Neural crest cell (in vitro differentiated cells): ENCODE data around the gene IRS2. TPM values are rescaled to one million over a fixed set of nuclear protein-coding genes. Genes with fewer than 3 reads are reported as not detected.

Experiments
- DNase-seq: peaks from one replicate; pipeline ENCODE4 v3.0.0; 2021; ENCODE audit warnings: low read depth, mixed read lengths, low spot score
- H3K27ac Mint-ChIP-seq: one replicate; pipeline ENCODE4 v1.8.0; 2021; ENCODE audit warnings: mild to moderate bottlenecking, mixed read lengths; ENCODE audit not compliant: unreplicated experiment
- H3K27me3 Mint-ChIP-seq: 2 replicates; pipeline ENCODE4 v1.8.0; 2021; ENCODE audit warnings: low read depth, mild to moderate bottlenecking, mixed read lengths
- H3K36me3 Mint-ChIP-seq: 2 replicates; pipeline ENCODE4 v1.8.0; 2021; ENCODE audit warnings: low read depth, mild to moderate bottlenecking, mixed read lengths
- H3K4me1 Mint-ChIP-seq: 2 replicates; pipeline ENCODE4 v1.8.0; 2021; ENCODE audit warnings: mixed read lengths
- H3K4me3 Mint-ChIP-seq: one replicate; pipeline ENCODE4 v1.8.0; 2021; ENCODE audit warnings: mild to moderate bottlenecking, mixed read lengths
- H3K9me3 Mint-ChIP-seq: 2 replicates; pipeline ENCODE4 v1.8.0; 2021; ENCODE audit warnings: mixed read lengths
- total RNA-seq: library from RNA; stranded (reverse); gene quantifications from 2 replicates; pipeline ENCODE4 v1.2.1, GENCODE V29; 2021
- TF ChIP-seq, protein P1 (sequence below): fragments of 200-600 bp; sonication (generic); conservative IDR thresholded peaks from 2 replicates; pipeline ENCODE4 v1.5.0; 2021; ENCODE audit warnings: antibody characterized with exemption, mild to moderate bottlenecking

IRS2 gene
- total RNA-seq, 1 donor from 2014 or later, result 7.0 TPM

DNA sequence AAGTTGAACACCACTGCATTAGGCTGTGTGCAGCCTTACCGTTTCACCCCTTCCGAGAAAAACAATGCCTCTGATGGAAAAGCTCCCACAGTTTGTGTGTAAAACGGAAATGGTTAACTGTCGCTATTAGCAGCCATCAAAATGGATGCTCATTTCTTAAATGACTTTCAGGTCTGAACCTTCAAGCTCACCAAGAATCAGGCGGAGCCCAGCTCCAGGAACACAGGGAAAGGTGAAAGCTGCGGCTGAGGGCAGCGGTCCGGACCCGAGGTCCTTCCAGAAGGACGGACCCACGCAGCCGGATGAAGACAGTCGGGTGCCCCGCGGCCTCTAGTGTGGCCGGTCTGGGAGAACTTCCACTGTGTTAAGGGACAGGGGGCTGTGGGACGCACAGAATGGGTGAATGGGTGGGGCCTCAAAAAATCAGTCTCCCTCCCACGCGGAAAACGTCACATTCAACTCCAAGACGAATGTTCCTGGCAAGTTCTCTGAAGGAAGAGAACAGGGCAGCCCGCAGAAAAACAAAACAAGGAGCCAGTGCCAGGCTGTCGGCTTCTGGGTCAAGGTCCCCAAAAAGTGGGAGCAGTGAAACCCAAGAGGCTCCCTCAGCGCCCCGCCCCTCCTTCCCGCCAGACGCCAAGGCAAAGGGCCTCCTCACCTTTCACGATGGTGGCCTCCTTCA lies 4.9 kb downstream of the IRS2 start:
- H3K27ac Mint-ChIP-seq, result peak overlapping the region; percentile 35
- no peaks in the 10 kb centered on the region for H3K9me3 Mint-ChIP-seq
- TF ChIP-seq, protein P1, sequence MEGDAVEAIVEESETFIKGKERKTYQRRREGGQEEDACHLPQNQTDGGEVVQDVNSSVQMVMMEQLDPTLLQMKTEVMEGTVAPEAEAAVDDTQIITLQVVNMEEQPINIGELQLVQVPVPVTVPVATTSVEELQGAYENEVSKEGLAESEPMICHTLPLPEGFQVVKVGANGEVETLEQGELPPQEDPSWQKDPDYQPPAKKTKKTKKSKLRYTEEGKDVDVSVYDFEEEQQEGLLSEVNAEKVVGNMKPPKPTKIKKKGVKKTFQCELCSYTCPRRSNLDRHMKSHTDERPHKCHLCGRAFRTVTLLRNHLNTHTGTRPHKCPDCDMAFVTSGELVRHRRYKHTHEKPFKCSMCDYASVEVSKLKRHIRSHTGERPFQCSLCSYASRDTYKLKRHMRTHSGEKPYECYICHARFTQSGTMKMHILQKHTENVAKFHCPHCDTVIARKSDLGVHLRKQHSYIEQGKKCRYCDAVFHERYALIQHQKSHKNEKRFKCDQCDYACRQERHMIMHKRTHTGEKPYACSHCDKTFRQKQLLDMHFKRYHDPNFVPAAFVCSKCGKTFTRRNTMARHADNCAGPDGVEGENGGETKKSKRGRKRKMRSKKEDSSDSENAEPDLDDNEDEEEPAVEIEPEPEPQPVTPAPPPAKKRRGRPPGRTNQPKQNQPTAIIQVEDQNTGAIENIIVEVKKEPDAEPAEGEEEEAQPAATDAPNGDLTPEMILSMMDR, result no peak
- H3K27me3 Mint-ChIP-seq, result no peaks in the 10 kb centered on the region
- H3K4me3 Mint-ChIP-seq, result peak overlapping the region; percentile 44
- no peak for DNase-seq
- H3K36me3 Mint-ChIP-seq, result peaks cover 10% of the 10 kb centered on the region
- peaks cover 45% of the 10 kb centered on the region for H3K4me1 Mint-ChIP-seq

DNA sequence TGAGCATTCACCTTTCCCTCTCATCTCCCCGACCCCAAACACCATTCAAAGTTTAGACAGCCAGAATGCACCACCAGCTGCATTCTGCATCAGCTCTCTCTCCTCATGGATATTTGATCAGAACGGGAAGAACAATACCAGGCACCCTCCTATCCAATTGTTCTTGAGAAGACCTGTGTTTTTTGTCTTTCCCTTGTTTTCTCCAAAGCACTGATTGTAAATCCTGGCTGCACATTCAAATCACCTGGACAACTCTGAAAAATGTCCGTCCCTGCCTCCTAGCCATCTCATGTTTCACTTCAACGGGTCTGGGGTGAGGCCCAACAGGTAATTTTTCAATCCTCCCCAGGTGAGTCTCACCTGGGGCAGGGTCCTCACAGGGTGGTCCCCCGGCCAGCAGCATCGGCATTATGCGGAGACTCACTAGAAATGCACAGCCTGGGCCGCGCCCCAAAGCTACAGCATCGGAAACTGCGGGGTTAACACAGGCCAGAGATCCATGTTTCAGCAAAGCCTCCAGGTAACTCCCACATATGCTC lies 5.5 kb downstream of the IRS2 start:
- Mint-ChIP-seq H3K9me3 (no peaks in the 10 kb centered on the region), H3K4me1 (peaks cover 45% of the 10 kb centered on the region), H3K27ac (no peak overlapping the region), H3K36me3 (peaks cover 10% of the 10 kb centered on the region), H3K4me3 (peak overlapping the region; percentile 44), H3K27me3 (no peaks in the 10 kb centered on the region)
- TF ChIP-seq, protein P1, result no peak
- DNase-seq, result no peak

DNA sequence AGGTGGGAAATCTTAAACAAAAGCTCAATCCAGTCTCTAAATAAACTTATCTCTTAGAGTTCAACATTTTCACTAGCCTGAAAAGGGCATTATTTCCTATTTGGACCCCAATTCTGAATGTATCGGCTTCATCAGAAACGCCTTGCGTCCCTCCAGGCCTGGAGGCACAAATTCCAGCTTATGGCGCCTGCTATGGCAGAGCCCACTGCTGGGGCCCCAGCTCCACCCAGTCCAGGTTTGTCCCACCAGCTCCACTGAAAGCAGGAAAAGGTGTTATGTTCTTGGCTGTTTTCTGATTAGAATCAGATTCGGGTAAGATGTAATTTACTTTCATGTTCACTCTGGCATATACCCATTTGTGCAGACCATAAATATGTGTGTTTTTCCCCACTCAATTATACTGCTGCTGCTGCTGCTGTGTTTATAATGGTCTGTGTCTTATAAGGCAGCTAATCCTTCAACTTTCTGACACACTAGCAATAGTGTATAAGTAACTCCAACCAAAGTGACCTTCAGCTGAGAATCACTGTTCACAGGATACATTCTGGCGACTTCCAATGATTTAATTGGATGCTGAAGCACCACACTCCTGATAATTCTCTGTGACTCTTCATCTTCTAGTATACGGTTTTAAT lies 6.4 kb downstream of the IRS2 start:
- TF ChIP-seq, protein P1, result no peak
- Mint-ChIP-seq H3K27me3 (no peaks in the 10 kb centered on the region), H3K4me3 (peak overlapping the region; percentile 21), H3K27ac (no peak overlapping the region), H3K36me3 (peaks cover 10% of the 10 kb centered on the region), H3K4me1 (peaks cover 45% of the 10 kb centered on the region), H3K9me3 (no peaks in the 10 kb centered on the region)
- no peak for DNase-seq

DNA sequence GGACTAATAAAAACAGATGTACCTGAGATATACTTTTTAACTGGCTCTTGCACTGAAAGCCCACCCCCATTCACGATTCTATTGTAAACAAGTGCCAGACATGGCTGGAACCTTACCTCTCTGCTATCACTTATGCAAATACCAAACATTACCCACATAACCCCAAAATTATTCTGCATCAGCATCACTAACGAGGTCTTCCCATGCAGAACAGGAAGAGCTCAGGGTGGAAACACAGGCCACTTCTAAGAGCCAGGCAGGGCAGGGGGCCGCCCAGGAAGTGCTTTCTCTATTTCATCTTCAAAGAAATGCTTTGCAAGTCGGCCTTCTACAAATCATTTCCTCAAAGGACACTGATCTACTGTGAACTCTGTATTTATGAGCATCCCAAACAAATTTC lies 7.3 kb downstream of the IRS2 start:
- peaks cover 10% of the 10 kb centered on the region for H3K36me3 Mint-ChIP-seq
- peak overlapping the region; percentile 29 for H3K4me3 Mint-ChIP-seq
- H3K27ac Mint-ChIP-seq, result no peak overlapping the region
- TF ChIP-seq, protein P1, result no peak
- H3K9me3 Mint-ChIP-seq, result peaks cover under 1% of the 10 kb centered on the region
- peaks cover 45% of the 10 kb centered on the region for H3K4me1 Mint-ChIP-seq
- H3K27me3 Mint-ChIP-seq, result no peaks in the 10 kb centered on the region
- DNase-seq, result no peak

DNA sequence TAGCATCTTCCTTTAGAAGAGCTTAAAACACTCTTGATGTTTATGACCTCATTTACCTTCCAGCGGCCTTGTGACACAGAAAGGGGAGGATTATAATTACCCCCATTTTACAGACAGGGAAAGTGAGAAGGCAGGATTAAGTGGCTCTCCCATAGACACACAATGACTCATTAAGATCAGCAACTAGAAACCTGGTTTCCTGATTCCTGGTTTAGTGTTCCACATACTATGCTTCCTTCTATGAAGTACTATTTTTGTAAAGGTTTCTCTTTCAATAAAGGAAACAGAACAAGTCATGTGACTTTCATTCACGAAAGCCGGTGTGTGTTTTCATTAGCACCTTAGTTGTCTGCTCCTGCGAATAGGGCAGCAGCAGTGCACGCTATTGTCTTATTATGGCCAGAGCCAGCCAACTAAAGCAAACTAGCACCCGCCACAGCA lies 8.3 kb downstream of the IRS2 start:
- Mint-ChIP-seq H3K36me3 (peaks cover 15% of the 10 kb centered on the region), H3K9me3 (peaks cover 3% of the 10 kb centered on the region), H3K27me3 (no peaks in the 10 kb centered on the region), H3K4me1 (peaks cover 45% of the 10 kb centered on the region), H3K4me3 (peak overlapping the region; percentile 29), H3K27ac (no peak overlapping the region)
- no peak for DNase-seq
- TF ChIP-seq, protein P1, result no peak
